IPS-18c (cell line): ENCODE measurements around the gene LOXL1.
"Not testable (repeated sequence)": the region's sequence is repeated elsewhere in the genome, so short reads cannot be mapped to it uniquely, and the experiment has no call there.

Experiments used
- H3K4me3 ChIP-seq: 2 replicates; pipeline ENCODE4 v1.7.0; 2013; ENCODE audit warnings: low read depth, mild to moderate bottlenecking, low read length, moderate library complexity; ENCODE audit not compliant: insufficient read depth
- H3K9me3 ChIP-seq: one replicate; pipeline ENCODE4 v1.6.1; 2013; ENCODE audit warnings: mild to moderate bottlenecking, low read length, moderate library complexity; ENCODE audit not compliant: control insufficient read depth, insufficient read depth

Gene LOXL1

GRCh38 chr15:73928971-73929627, 2.8 kb downstream of the LOXL1 start:
- Histone ChIP-seq H3K4me3 (no peak overlapping the region), H3K9me3 (no peaks in the 10 kb centered on the region)

GRCh38 chr15:73930371-73930770, 4.1 kb downstream of the LOXL1 start:
- Histone ChIP-seq H3K4me3 (no peak overlapping the region), H3K9me3 (no peaks in the 10 kb centered on the region)

GRCh38 chr15:73930790-73931281, 4.6 kb downstream of the LOXL1 start:
- no peak overlapping the region for H3K4me3 ChIP-seq
- H3K9me3 ChIP-seq = no peaks in the 10 kb centered on the region

DNA sequence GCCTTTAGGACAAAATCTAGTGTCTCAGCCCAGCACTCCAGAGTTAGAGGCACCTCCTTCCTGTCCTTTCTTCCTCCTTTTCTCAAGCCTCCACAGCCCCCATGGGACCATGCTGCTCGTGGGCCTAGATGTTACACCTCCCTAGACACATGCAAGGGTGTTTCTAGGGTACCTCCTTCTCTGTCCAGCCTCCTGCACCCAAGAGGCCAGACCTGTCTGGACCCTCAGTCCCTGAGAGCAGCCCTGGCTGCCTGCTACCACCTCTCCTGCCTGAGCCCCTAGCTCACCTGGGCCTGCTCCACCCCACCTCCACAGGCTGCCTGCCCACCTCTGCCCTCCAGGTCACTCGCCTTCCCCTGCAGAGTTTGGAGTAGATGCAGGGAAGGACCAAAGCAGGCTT, 5.2 kb downstream of the LOXL1 start:
- Histone ChIP-seq H3K9me3 (no peaks in the 10 kb centered on the region), H3K4me3 (no peak overlapping the region)

DNA sequence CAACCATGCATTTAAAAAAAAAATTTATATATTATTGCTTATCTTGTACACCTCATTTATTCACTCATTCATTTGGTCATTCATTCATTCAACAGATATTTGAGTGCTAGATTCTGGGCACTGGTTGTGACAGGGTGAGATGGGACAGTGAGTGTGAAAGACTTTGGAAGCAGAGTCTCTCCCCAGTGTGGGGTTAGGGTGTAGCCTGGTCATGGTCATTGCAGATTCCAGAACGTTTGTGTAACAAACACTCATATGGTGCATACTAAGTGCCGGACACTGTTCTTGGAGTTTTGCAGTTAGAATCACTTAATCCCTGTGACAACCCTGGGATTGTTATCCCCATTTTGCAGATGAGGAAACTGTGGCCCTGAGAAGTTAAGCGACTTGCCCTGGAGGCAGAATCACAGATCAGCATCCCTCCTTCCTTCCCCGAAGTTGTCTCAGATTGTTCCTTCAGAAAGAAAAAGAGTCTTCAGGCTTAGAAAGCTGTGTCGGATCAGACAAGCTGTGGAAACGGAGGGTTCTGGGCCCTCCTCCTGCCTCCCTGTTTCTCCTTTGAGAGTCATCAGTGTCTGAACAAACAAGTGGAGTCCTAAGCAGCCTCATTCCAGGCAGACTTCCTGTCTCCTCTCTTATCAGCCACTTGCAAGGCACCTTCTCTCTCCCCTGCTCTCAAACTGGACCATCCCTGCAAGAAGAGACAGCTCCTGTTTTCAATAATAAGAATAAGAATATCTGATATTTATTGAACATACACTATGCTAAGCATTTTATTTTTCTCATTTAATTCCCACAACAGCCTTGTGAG, 6.3 kb downstream of the LOXL1 start:
- H3K4me3 ChIP-seq = no peak overlapping the region
- H3K9me3 ChIP-seq = no peaks in the 10 kb centered on the region

- no peak overlapping the region for H3K4me3 ChIP-seq
- H3K9me3 ChIP-seq = no peaks in the 10 kb centered on the region
Observed at GRCh38 chr15:73934281-73934680, 8.0 kb downstream of the LOXL1 start.

- Histone ChIP-seq H3K9me3 (no peaks in the 10 kb centered on the region), H3K4me3 (no peak overlapping the region)
Observed at GRCh38 chr15:73935547-73935946, 9.3 kb downstream of the LOXL1 start.

- H3K4me3 ChIP-seq = no peak overlapping the region
- no peaks in the 10 kb centered on the region for H3K9me3 ChIP-seq
Observed at GRCh38 chr15:73936181-73936580, 9.9 kb downstream of the LOXL1 start.

DNA sequence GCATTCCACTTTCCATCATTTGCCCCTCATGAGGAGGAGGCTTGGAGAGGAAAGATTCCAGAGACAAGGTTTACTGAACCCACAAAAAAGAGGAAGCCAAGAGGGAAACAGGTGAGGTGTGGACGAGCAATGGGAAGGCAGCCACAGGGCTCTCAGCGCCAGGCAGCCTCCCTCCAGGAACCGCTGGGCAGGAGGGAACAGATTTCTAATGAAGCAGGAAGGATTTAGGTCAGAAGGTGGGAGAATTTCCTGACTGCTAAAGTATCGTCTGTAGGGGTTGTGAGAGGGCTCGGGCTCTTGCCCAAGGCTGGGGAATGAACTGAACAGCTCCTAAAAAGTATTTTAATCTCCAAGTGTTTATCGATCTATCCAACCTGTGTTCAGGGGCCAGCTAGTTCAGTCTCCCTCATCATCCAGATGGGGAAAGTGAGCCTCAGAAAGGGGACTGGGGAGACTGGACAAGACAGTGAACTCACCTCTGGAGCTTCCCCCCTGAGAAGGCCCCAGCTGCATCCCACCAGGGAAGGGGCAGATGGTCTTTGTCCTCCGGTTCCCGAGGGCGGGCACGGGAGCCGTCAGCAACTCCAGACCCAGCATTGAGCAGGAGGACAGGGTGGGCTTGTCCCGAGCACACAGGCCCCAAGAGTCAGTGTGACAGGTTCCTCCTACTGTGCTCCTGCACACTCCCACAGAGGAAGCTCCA, 10.5 kb downstream of the LOXL1 start:
- no peaks in the 10 kb centered on the region for H3K9me3 ChIP-seq
- H3K4me3 ChIP-seq = no peak overlapping the region

DNA sequence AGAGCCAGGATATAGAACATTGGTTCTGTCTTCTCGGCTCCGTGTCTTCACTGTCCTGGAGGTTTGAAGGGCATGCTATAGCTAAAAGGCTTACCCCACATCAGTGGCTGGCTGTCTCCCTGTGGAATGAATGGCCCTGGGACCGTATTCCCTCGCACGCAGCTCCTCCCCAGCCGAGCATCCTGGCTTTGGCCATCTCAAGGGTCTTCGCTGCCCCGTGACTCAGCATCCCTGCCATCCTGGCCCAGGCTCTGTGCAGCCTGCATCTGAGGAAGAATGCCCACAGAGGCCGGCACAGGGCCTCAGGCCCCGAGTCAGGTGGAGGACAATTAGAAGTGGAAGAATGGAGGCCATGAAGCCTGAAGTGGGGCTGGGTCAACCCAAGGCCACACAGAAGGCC, 11.0 kb downstream of the LOXL1 start:
- Histone ChIP-seq H3K9me3 (no peaks in the 10 kb centered on the region), H3K4me3 (no peak overlapping the region)

GRCh38 chr15:73937726-73938125, 11.5 kb downstream of the LOXL1 start:
- H3K9me3 ChIP-seq = no peaks in the 10 kb centered on the region
- H3K4me3 ChIP-seq = no peak overlapping the region

GRCh38 chr15:73938516-73938915, 12.3 kb downstream of the LOXL1 start:
- H3K9me3 ChIP-seq, H3K4me3 ChIP-seq: not testable (repeated sequence)

DNA sequence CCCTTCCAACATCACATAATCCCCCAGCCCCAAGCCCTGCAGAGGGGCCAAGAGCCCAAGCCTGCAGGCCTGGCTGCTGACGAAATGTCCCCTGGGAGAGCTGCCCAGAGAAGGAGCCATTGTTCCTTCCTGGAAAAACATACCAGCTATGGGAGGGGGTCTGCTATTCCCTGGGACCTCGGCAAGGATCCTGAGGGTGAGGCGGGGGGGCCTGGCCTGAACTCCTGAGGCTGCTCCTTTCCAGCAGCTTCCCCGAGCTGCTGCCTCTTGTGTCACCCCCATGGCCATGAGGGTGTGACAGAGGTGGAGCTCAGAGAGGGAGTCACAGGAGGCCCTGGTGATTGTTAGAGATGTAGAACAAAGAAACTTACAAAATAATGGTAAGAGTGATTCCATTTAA, 12.9 kb downstream of the LOXL1 start:
- H3K4me3 ChIP-seq = no peak overlapping the region
- no peaks in the 10 kb centered on the region for H3K9me3 ChIP-seq

DNA sequence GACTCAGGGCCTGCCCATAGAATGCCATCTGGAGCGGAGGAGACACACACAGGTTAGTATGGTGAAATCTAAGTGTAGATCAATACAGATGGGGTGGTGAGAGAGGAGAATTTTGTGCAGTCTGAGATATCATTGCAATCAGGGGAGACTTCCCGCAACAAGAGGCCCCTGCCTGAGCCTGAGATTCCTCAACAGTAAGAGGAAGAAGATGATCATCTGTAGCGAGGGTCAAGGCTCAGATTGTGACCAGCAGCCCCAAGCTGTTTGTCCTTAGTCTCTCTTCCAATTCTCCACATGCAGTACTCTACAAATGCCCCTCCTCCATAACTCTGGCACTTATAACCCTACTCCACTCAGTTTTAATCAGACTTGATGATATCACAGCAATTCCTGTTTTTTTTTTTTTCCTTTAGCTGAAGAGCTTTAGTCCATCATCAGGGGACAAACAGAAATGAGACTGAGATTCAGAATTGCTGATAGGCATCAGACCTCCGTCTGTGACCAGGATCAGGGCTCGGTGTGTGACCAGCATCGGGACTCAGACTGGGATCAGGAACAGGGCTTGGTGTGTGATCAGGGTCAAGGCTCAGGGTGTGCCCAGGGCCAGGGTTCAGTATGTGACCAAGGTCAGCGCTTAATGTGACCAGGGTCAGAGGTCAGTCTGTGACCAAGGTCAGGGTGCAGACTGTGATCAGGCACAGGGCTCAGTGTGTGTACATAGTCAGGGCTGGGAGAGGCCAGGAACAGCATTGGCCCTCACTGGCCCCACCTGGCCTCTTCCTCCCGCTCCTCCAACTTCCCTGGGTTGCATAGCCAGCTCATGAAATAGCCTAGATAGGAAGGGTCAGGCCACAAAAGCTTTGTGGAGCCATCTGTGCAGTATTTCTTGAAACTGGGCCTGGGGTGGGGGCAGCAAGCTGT, 14.1 kb downstream of the LOXL1 start:
- Histone ChIP-seq H3K9me3 (no peaks in the 10 kb centered on the region), H3K4me3 (no peak overlapping the region)

- Histone ChIP-seq H3K9me3 (no peaks in the 10 kb centered on the region), H3K4me3 (no peak overlapping the region)
Observed at GRCh38 chr15:73941044-73941443, 14.8 kb downstream of the LOXL1 start.

GRCh38 chr15:73941449-73941848, 15.2 kb downstream of the LOXL1 start:
- H3K9me3 ChIP-seq = no peaks in the 10 kb centered on the region
- no peak overlapping the region for H3K4me3 ChIP-seq
